HepG2 (cell line): Measurements from ENCODE around the gene UBE2S. TPM values are rescaled to one million over a fixed set of nuclear protein-coding genes. Genes with fewer than 3 reads are reported as not detected.

Experiments used
- CREBL2 ChIP-seq: sonication (generic); formaldehyde crosslinking; IDR thresholded peaks from 2 replicates; pipeline ENCODE4 v1.8.1; 2023; ENCODE audit warnings: missing genetic modification reagents, mild to moderate bottlenecking, borderline replicate concordance
- FLYWCH1 ChIP-seq: sonication (generic); formaldehyde crosslinking; IDR thresholded peaks from 2 replicates; pipeline ENCODE4 v1.8.1; 2023; ENCODE audit warnings: mild to moderate bottlenecking, missing genetic modification reagents
- HBP1 ChIP-seq: IDR thresholded peaks from 2 replicates; pipeline ENCODE4 v1.6.1; 2016; ENCODE audit warnings: low read depth, control low read depth
- KDM5A ChIP-seq: fragments of 200-600 bp; sonication (generic); IDR thresholded peaks from 2 replicates; pipeline ENCODE4 v1.7.0; 2018; ENCODE audit warnings: antibody characterized with exemption, mild to moderate bottlenecking, low read length, borderline replicate concordance
- MBNL3 ChIP-seq: fragments of 250-450 bp; sonication (Bioruptor Pico); conservative IDR thresholded peaks from 2 replicates; pipeline ENCODE4 v1.8.0; 2022; ENCODE audit warnings: mild to moderate bottlenecking, inconsistent platforms
- PCBP2 ChIP-seq: fragments of 200-400 bp; formaldehyde crosslinking; optimal IDR thresholded peaks from 2 replicates; pipeline ENCODE3; 2018; ENCODE audit warnings: low read length, low read depth; ENCODE audit not compliant: poor library complexity, severe bottlenecking
- RARA ChIP-seq: IDR thresholded peaks from 2 replicates; pipeline ENCODE4 v1.6.1; 2016; ENCODE audit warnings: missing genetic modification reagents, missing compliant biosample characterization
- RBAK ChIP-seq: sonication (generic); formaldehyde crosslinking; IDR thresholded peaks from 2 replicates; pipeline ENCODE4 v1.5.1; 2020; ENCODE audit warnings: mild to moderate bottlenecking, missing genetic modification reagents
- RXRB ChIP-seq: IDR thresholded peaks from 2 replicates; pipeline ENCODE4 v1.6.1; 2016; ENCODE audit warnings: borderline replicate concordance, missing genetic modification reagents, missing compliant biosample characterization
- ZBTB42 ChIP-seq: sonication (generic); formaldehyde crosslinking; IDR thresholded peaks from 2 replicates; pipeline ENCODE4 v1.5.0; 2020; ENCODE audit warnings: mild to moderate bottlenecking, missing genetic modification reagents
- ZNF24 ChIP-seq: fragments of 450-650 bp; IDR thresholded peaks from 2 replicates; pipeline ENCODE4 v1.6.1; 2017; ENCODE audit warnings: antibody characterized with exemption, mild to moderate bottlenecking
- ZNF430 ChIP-seq: sonication (generic); formaldehyde crosslinking; IDR thresholded peaks from 2 replicates; pipeline ENCODE4 v1.9.0; 2021; ENCODE audit warnings: mild to moderate bottlenecking, missing genetic modification reagents
- ZNF441 ChIP-seq: sonication (generic); formaldehyde crosslinking; IDR thresholded peaks from 2 replicates; pipeline ENCODE4 v1.7.0; 2021; ENCODE audit warnings: missing genetic modification reagents, borderline replicate concordance
- ZNF646 ChIP-seq: sonication (generic); formaldehyde crosslinking; IDR thresholded peaks from 2 replicates; pipeline ENCODE4 v1.9.0; 2021; ENCODE audit warnings: mild to moderate bottlenecking, missing genetic modification reagents
- ZNF800 ChIP-seq: sonication (generic); formaldehyde crosslinking; IDR thresholded peaks from 2 replicates; pipeline ENCODE4 v1.4.0; 2020; ENCODE audit warnings: missing genetic modification reagents
- polyA plus RNA-seq, 8 experiments: library from polyadenylated mRNA; depleted of rRNA in 3 of 8; stranded (reverse) in 7 of 8; unstranded in 1 of 8; fragments of >200 nt; fragmentation: Illumina TruSeq in 4 of 8; extraction: Trizol in 4 of 8; gene quantifications; 2 replicates each; pipeline versions ENCODE4 v1.2.1 to v1.2.3, GENCODE V29; 2011 to 2016; ENCODE audit warnings: low read depth in 4 of 8, missing spikeins in 1 of 8, mixed read lengths in 1 of 8; ENCODE audit not compliant: insufficient read depth in 1 of 8
- total RNA-seq, 5 experiments: library from RNA; depleted of rRNA; stranded (reverse); fragments of >200 nt; fragmentation: Illumina TruSeq; extraction: Trizol; gene quantifications; 2 replicates each; pipeline ENCODE4 v1.2.3, GENCODE V29; 2016; ENCODE audit warnings: low read depth in 1 of 5
- TF ChIP-seq, protein P1 (sequence below): sonication (generic); formaldehyde crosslinking; IDR thresholded peaks from 2 replicates; pipeline ENCODE4 v1.4.0; 2020; ENCODE audit warnings: missing genetic modification reagents, borderline replicate concordance

The UBE2S gene
- total and polyA plus RNA-seq, 2 of the 13 experiments (the other 11 are each of a cell fraction or from before 2014, with no cell fraction given), result 32.2 to 39.3 TPM

GRCh38 chr19:55385724-55386492 is 21.7 kb downstream of the UBE2S start, which contains the start of gene RPL28 (continued):
- TF ChIP-seq, protein P1, sequence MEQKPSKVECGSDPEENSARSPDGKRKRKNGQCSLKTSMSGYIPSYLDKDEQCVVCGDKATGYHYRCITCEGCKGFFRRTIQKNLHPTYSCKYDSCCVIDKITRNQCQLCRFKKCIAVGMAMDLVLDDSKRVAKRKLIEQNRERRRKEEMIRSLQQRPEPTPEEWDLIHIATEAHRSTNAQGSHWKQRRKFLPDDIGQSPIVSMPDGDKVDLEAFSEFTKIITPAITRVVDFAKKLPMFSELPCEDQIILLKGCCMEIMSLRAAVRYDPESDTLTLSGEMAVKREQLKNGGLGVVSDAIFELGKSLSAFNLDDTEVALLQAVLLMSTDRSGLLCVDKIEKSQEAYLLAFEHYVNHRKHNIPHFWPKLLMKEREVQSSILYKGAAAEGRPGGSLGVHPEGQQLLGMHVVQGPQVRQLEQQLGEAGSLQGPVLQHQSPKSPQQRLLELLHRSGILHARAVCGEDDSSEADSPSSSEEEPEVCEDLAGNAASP (CRISPR knock-in tag), result peak; percentile 53
- no peak for TF ChIP-seq ZNF441 (CRISPR knock-in tag)
- TF ChIP-seq RBAK, result no peak
- peak; percentile 72 for TF ChIP-seq RXRB (CRISPR knock-in tag)
- no peak for TF ChIP-seq PCBP2
- no peak for TF ChIP-seq ZNF24
- TF ChIP-seq RARA (CRISPR knock-in tag), result peak; percentile 50; the same call in 1 of the 2 replicates
- TF ChIP-seq ZNF800 (CRISPR knock-in tag), result no peak
- no peak for TF ChIP-seq ZNF646 (CRISPR knock-in tag)
- TF ChIP-seq FLYWCH1 (CRISPR knock-in tag), result no peak
- peak; percentile 50; the same call in 1 of the 2 replicates for TF ChIP-seq ZBTB42 (CRISPR knock-in tag)
- no peak for TF ChIP-seq ZNF430 (CRISPR knock-in tag)
- no peak; the same call in 1 of the 2 replicates for TF ChIP-seq KDM5A
- no peak for TF ChIP-seq CREBL2 (CRISPR knock-in tag)
- TF ChIP-seq MBNL3 (CRISPR knock-in tag), result no peak
- TF ChIP-seq HBP1 (CRISPR knock-in tag), result peak; percentile 88; the same call in 1 of the 2 replicates
